Measurements from ENCODE around the gene PIANP. TPM values are rescaled to one million over a fixed set of nuclear protein-coding genes. Genes with fewer than 3 reads are reported as not detected.
A peak's percentile ranks its signal among the peaks of the same experiment; 100 is the strongest.

The PIANP gene
- total RNA-seq, 1 experiment from 2014 or later: 0.28 TPM

DNA sequence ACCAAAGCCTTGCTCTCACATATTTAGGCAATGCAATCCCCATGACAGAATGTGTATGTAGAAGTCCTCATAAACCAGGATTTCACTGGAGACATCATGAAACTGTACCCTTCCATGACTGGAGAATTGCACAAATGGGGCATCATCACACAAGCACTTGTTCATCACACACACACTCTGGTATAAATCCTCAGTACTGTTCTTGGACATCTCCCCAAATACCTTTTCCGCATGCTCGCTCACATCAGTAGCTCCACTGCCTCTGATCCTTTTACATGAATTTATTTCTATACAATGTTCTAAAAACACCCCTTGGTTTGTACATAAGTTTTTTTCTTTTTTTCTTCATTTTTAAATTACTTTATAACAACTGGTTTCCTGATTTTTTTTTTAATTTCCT is 34.4 kb downstream of the PIANP start:
- Histone ChIP-seq H3K4me1 (0 out of 2 replicates have a peak, but pooled peaks cover 3% of the 10 kb centered on the region), H3K27ac (no peak overlapping the region), H3K4me3 (no peak overlapping the region), H3K36me3 (peaks cover 38% of the 10 kb centered on the region), H3K27me3 (no peaks in the 10 kb centered on the region), H3K9me3 (replicated peaks) (no peaks in the 10 kb centered on the region)
- DNase-seq: no peak

DNA sequence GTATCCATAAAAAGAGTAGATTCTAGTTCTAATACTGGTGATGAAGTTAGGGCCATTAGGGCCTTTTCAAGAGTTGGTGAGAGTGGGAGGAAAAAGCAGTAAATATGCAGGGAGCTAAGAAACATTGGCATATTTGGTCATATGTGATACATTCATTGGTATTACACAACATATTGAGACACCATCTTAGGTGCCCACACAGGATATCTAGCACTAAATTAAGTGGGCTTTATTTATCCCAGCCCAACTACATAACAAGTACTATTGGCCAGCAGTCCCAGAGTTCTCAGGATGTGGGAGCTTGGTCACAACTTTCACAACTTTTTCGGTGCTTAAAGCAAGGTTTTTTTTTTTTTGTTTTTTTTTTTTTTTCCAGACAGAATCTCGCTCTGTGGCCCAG is 35.7 kb downstream of the PIANP start:
- 0 out of 2 replicates have a peak, but pooled peaks cover 3% of the 10 kb centered on the region for H3K4me1 ChIP-seq
- DNase-seq: no peak

DNA sequence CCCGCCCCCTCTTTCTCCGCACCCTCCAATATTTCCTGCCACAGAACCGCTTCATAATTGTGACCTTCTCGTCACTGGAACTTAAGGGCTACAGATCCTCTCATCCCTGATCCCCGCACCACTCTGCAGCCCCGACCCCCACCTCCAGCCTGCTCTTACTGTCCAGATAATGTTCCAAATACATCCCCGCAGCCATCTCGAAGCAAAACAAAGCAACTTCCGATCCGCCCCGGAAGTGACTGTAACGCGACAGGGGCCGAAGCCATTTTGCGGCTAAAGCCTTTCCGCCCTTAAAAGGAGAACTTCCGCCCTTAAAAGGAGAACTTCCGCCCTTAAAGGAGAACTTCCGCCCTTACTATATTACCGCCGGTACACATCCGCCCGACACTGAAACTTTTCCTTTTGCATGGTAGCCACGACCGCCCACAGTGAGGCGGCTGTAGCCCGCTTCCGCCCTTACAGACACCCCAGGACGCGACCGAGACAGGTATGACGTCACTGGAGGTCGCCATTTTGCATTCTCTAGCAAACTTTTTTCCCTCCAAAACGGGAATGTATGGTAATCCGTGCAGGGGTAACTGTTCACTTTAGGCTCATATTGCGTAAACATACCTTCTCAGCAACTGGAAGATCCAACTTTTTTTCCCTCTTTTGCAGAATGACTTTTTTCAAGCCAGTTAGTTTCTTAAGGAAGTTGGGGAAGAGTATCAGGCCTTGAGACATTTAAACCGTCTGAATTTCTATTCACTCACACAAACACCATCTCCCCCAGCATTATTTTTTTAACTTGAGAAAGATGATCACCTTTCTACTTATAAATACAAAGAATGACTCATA is 37.5 kb downstream of the PIANP start, which contains the start of gene ING4:
TSS of gene ING4 (minus strand) at position 214 of the 837 bp plus-strand sequence. CDS start at position 196, 18 bp downstream.
- no peaks in the 10 kb centered on the region for H3K27me3 ChIP-seq
- H3K9me3 ChIP-seq (replicated peaks): no peaks in the 10 kb centered on the region
- H3K4me1 ChIP-seq: 0 out of 2 replicates have a peak, but pooled peaks cover 3% of the 10 kb centered on the region
- peak within 1 kb of the TSS; percentile 77 for H3K27ac ChIP-seq
- peaks cover 12% of the 10 kb centered on the region; the same call in 1 of the 2 replicates for H3K36me3 ChIP-seq
- DNase-seq: peak; percentile 99
- peak within 1 kb of the TSS; percentile 74 for H3K4me3 ChIP-seq

More for the DNA sequence above, 35.7 kb downstream of the PIANP start:
- Histone ChIP-seq H3K4me3 (no peak overlapping the region), H3K36me3 (peaks cover 27% of the 10 kb centered on the region), H3K9me3 (replicated peaks) (no peaks in the 10 kb centered on the region), H3K27me3 (no peaks in the 10 kb centered on the region), H3K27ac (no peak overlapping the region)

DNA sequence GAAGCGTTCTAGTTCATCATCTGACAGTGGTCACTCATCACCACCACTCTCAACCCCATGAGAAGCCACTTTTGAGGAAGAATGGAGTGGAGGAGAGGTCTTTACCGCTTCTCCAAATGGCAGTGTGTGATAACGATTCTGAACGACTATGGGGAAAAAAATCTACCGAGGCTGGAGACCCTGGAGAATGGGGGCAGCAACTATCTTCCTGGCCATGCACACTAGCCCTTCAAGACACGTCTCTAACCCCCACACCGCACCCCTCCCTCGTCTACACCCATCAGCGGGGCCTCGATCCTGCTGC is 38.1 kb downstream of the PIANP start:
- peaks cover 9% of the 10 kb centered on the region; the same call in 1 of the 2 replicates for H3K36me3 ChIP-seq
- peak overlapping the region; percentile 74 for H3K4me3 ChIP-seq
- no peaks in the 10 kb centered on the region for H3K9me3 ChIP-seq (replicated peaks)
- H3K27ac ChIP-seq: peak overlapping the region; percentile 57
- no peaks in the 10 kb centered on the region for H3K27me3 ChIP-seq
- DNase-seq: no peak
- H3K4me1 ChIP-seq: 0 out of 2 replicates have a peak, but pooled peaks cover 3% of the 10 kb centered on the region

DNA sequence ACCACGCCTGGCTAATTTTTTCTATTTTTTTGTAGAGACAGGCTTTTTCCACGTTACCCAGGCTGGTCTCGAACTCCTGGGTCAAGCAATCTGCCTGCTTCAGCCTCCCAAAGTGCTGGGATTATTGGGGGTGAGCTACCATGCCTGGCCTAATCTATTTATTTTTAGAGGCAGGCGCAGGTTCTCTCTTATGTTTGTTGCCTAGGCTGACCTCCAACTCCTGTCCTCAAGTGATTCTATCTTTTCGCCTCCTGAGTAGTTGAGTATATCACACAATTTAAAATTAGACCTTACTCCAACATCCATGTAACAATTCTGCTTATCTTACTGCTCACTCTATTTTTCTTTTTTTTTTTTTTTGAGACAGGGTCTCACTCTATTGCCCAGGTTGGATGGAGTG is 46.6 kb downstream of the PIANP start:
- H3K27ac ChIP-seq: no peak overlapping the region
- H3K4me3 ChIP-seq: no peak overlapping the region
- DNase-seq: no peak
- no peaks in the 10 kb centered on the region for H3K27me3 ChIP-seq
- H3K4me1 ChIP-seq: no peaks in the 10 kb centered on the region
- H3K9me3 ChIP-seq (replicated peaks): no peaks in the 10 kb centered on the region
- peaks cover 15% of the 10 kb centered on the region for H3K36me3 ChIP-seq

DNA sequence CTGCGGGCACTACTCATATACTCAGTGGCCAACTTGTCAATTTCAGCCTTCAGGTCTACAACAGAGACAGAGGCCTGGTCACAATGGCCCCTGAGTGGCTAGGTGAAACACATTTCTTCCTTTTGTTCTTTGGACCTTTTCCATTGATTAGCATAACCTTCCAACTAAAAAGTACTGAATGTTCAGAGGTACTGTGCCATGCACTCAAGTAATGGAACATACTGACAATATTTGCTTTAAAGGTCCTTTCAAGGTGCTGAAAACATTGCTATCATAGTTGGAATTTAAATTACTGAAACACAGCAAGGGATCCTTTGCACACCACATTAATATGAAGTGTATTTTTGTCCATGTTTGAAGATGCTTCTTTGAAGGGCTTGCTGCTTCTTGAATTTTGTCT is 47.3 kb downstream of the PIANP start:
- Histone ChIP-seq H3K27ac (no peak overlapping the region), H3K27me3 (no peaks in the 10 kb centered on the region), H3K4me1 (no peaks in the 10 kb centered on the region), H3K9me3 (replicated peaks) (no peaks in the 10 kb centered on the region), H3K4me3 (no peak overlapping the region), H3K36me3 (peaks cover 18% of the 10 kb centered on the region)
- DNase-seq: no peak

DNA sequence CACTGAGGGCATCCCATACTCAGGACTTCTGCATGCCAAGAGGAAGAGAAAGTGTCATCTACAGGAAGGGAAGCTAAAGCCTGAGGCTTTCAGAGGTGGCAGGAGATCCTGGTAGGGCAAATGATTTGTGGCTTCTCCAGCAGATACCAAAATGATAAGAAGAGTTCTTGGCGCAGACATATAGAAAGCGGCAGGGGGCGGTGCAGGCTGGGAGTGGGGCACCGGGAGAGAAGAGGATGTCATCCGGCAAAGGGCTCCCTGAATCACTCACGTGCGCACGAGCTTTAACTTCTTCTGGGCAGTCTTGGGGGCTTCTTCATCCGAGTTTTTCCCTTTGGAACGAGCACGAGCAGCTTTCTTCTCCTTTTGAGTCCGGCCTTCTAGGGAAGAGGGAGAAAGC is 48.2 kb downstream of the PIANP start:
- H3K36me3 ChIP-seq: peaks cover 25% of the 10 kb centered on the region
- H3K4me3 ChIP-seq: no peak overlapping the region
- H3K27ac ChIP-seq: no peak overlapping the region
- no peaks in the 10 kb centered on the region for H3K4me1 ChIP-seq
- no peaks in the 10 kb centered on the region for H3K9me3 ChIP-seq (replicated peaks)
- no peaks in the 10 kb centered on the region for H3K27me3 ChIP-seq
- no peak for DNase-seq

DNA sequence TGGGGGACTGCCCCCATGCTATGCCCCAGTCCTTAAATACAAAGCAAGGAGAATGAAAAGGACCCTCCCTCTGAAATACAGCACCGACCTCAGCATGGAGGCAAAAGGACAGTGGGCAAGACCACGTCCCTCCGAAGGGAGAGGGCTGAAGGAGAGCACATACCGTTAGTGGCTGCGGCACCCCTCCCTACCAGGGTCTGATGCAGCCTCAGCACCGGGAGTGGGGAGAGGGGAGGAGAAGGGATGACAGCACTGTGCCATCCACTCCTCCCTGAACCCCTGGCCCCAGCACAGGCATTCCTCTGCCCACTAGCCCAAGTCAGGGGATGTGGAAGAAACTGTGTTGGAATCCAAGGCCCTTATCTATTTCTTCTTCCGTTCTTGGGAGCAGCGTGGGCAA is 49.8 kb downstream of the PIANP start:
- peaks cover 24% of the 10 kb centered on the region for H3K36me3 ChIP-seq
- no peak for DNase-seq

DNA sequence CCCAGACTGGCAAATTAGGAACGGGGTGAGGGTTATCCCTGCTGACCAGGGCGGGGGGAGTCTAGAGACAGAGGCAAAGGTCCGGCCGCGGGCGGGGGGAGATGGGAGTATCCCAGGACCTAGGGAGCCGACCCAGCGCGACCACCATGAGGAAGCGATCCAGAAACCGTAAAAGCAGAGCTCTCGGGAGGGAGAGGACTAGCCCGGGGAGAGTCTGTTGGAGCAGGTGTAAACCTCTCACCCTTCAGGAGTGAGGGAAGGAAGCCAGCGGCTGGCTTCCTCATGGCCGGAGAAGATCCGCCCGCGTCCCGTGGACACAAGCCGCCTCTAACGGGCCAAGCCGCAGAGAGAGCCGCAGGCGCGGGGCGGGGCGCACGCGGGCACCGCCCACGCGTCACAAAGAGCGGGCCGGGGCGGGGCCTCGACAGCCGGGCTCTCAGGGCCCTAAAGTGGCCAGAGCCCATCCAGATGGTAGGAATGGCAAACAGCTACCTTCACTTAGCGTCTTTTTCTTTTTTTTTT is 53.5 kb downstream of the PIANP start, which contains the start of gene ACRBP:
TSS of gene ACRBP (minus strand) at position 350 of the 522 bp plus-strand sequence. CDS start at position 284, 66 bp downstream.
- Histone ChIP-seq H3K27ac (no peak within 1 kb of the TSS), H3K4me1 (no peaks in the 10 kb centered on the region), H3K27me3 (no peaks in the 10 kb centered on the region), H3K4me3 (no peak within 1 kb of the TSS), H3K36me3 (peaks cover 13% of the 10 kb centered on the region), H3K9me3 (replicated peaks) (peaks cover 5% of the 10 kb centered on the region; the same call in 1 of the 2 replicates)
- DNase-seq: no peak

More for the DNA sequence above, 49.8 kb downstream of the PIANP start:
- Histone ChIP-seq H3K27ac (no peak overlapping the region), H3K4me3 (no peak overlapping the region), H3K27me3 (no peaks in the 10 kb centered on the region), H3K9me3 (replicated peaks) (no peaks in the 10 kb centered on the region), H3K4me1 (no peaks in the 10 kb centered on the region)

DNA sequence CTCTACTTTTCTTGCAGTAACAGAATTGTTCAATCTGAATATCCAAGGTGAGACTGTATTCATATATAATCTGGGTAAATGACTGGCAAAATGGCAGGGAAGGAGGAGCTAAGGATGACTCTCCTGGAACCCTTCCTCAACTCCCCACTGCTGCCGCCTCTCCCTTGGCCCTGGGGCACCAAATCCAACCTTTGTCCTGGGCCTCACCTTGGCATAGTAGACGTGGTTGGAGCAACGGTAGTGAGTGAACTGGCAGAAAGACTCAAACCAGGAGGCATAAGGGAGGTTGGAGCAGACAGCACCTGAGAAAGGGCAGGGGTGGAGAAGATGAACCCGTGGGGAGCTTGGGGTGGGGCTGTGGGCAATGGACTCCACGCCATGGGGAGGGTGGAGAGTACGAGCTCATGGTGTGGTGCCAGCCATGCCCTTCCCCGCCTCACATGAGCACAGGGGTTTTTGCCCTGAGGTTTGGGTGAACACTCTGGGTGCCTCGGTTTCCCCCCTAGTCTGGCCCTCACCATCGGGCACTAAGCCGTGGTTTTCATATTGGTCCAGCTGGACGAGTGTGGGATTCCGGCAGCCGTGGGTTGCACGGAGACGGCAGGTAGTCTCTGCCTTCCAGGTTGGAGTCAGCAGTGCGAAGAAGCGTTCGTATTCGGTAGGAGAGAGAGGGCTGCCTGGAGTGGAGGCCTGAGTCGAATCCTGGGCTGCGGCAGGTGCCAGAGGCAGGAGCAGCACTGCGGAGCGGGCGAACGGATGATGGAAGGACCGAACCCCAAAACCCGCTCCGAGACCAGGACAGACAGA is 54.1 kb downstream of the PIANP start:
- peaks cover 11% of the 10 kb centered on the region for H3K36me3 ChIP-seq
- no peak overlapping the region for H3K4me3 ChIP-seq
- no peaks in the 10 kb centered on the region for H3K4me1 ChIP-seq
- H3K27ac ChIP-seq: no peak overlapping the region
- DNase-seq: no peak
- H3K27me3 ChIP-seq: no peaks in the 10 kb centered on the region
- H3K9me3 ChIP-seq (replicated peaks): peaks cover 5% of the 10 kb centered on the region; the same call in 1 of the 2 replicates

DNA sequence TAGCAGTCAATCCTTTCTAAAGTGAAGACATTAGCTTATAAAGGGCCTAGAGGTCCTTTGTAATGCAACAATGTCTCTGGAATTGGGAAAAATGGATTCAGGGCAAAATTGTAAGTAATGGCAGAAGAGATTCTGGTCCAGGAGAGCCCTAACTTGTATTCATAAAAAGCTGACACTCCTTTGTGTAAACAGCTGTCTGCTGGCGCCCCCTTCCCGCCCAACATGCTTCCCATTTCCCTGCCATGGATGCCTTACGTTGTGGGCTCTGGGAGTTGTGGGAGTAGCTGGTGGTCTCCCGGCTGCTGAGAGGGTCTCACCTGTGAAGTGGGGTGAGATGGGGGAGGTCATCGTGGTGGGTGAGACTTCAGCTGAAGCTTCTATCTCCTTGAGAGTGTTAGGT is 55.7 kb downstream of the PIANP start:
- H3K36me3 ChIP-seq: peaks cover 11% of the 10 kb centered on the region
- DNase-seq: no peak

DNA sequence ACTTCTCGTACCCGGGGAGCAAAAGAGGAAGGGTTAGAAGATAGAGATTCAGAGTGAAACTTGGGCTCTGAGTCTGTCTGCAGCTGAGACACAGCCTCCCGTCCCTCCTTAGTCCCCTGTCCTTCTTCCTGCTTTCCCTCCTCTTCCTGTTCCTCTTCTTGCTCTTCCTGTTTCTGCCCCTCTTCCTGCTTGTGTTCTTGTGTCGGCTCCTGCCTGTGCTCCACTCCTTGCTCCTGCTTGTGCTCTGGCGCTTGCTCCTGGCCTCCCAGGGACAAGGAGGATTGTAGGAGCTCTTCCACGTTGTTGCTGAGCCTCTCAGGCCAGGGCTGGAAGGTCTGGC is 56.4 kb downstream of the PIANP start:
- H3K9me3 ChIP-seq (replicated peaks): peaks cover 5% of the 10 kb centered on the region; the same call in 1 of the 2 replicates
- no peaks in the 10 kb centered on the region for H3K4me1 ChIP-seq
- peaks cover 11% of the 10 kb centered on the region for H3K36me3 ChIP-seq
- no peak overlapping the region for H3K27ac ChIP-seq
- no peaks in the 10 kb centered on the region for H3K27me3 ChIP-seq
- H3K4me3 ChIP-seq: no peak overlapping the region
- no peak for DNase-seq

More for the DNA sequence above, 55.7 kb downstream of the PIANP start:
- H3K9me3 ChIP-seq (replicated peaks): peaks cover 5% of the 10 kb centered on the region; the same call in 1 of the 2 replicates
- H3K27ac ChIP-seq: no peak overlapping the region
- H3K4me1 ChIP-seq: no peaks in the 10 kb centered on the region
- H3K27me3 ChIP-seq: no peaks in the 10 kb centered on the region
- H3K4me3 ChIP-seq: no peak overlapping the region

Measured in SJCRH30 (cell line).